ENCODE measurements around the gene AP4B1. TPM values are rescaled to one million over a fixed set of nuclear protein-coding genes. Genes with fewer than 3 reads are reported as not detected.

AP4B1 gene
- total RNA-seq, 1 experiment from 2014 or later, result 11.1 TPM

GRCh38 chr1:113901191-113901590 lies 3.4 kb downstream of the AP4B1 start:
- Histone ChIP-seq H3K27ac (ENCODE audit: low read depth, low read length) (no peak overlapping the region), H3K36me3 (ENCODE audit: control insufficient read depth in 1 of 2, insufficient read depth in 2 of 2, low read length in 2 of 2) (peaks cover 4 to 8% of the 10 kb centered on the region in 2 experiments; a peak in 1 of 4 replicates), H3K4me3 (replicated peaks in 1 of 2; ENCODE audit: low read depth in 1 of 2, low read length in 2 of 2) (no peak overlapping the region), H3K27me3 (ENCODE audit: insufficient read depth, low read length) (no peaks in the 10 kb centered on the region), H3K4me1 (ENCODE audit: control insufficient read depth in 1 of 2, insufficient read depth in 2 of 2, low read length in 2 of 2) (peaks cover 4 to 12% of the 10 kb centered on the region in 2 experiments; a peak in 3 of 4 replicates), H3K9me3 (ENCODE audit: control insufficient read depth in 1 of 2, insufficient read depth in 1 of 2, low read depth in 1 of 2, low read length in 2 of 2) (no peaks in the 10 kb centered on the region), H4K20me1 (ENCODE audit: insufficient read depth) (no peaks in the 10 kb centered on the region), H3K4me2 (ENCODE audit: low read length) (no peak overlapping the region), H3K9ac (ENCODE audit: low read length) (no peak overlapping the region), H2AFZ (ENCODE audit: low read depth, low read length, poor library complexity, severe bottlenecking) (no peak overlapping the region), H3K9me2 (ENCODE audit: insufficient read depth) (no peaks in the 10 kb centered on the region), H3K79me2 (ENCODE audit: insufficient read depth, low read length) (peaks cover 20% of the 10 kb centered on the region)
- ChIA-PET RAD21 (ENCODE audit: low non-redundant PET in 1 of 2, low total read pairs in 2 of 2, uncharacterized antibody in 2 of 2, unreplicated experiment in 2 of 2) (no interaction called here), POLR2A (no interaction called here), CTCF (no interaction called here)
- TF ChIP-seq ZFX (IDR thresholded peaks at IDR 0.05) (no peak), EGR1 (IDR thresholded peaks at IDR 0.05; ENCODE audit: low read depth) (no peak), RAD21 (IDR thresholded peaks at IDR 0.05; ENCODE audit: low read depth) (no peak), POLR2AphosphoS5 (IDR thresholded peaks at IDR 0.05; ENCODE audit: low read depth, low read length) (no peak), SRF (IDR thresholded peaks at IDR 0.05; ENCODE audit: low read depth) (no peak), JUND (IDR thresholded peaks at IDR 0.05) (no peak), FOSL1 (IDR thresholded peaks at IDR 0.05; ENCODE audit: low read depth) (no peak), ELF1 (IDR thresholded peaks at IDR 0.05; ENCODE audit: borderline replicate concordance, low read depth) (no peak), SIN3A (IDR thresholded peaks at IDR 0.05; ENCODE audit: low read depth) (no peak), ZNF274 (IDR thresholded peaks at IDR 0.05; ENCODE audit: low read depth, low read length) (no peak), ZBTB33 (IDR thresholded peaks at IDR 0.05; ENCODE audit: extremely low read depth, insufficient replicate concordance, low read length) (no peak), SP1 (IDR thresholded peaks at IDR 0.05; ENCODE audit: low read depth) (no peak), CBX3 (IDR thresholded peaks at IDR 0.05; ENCODE audit: low read depth) (no peak), EZH2 (IDR thresholded peaks at IDR 0.05) (no peak), ATF3 (IDR thresholded peaks at IDR 0.05) (no peak), POLR2A (IDR thresholded peaks at IDR 0.05; ENCODE audit: borderline replicate concordance, extremely low read depth, insufficient read depth, insufficient read length) (no peak), MAX (IDR thresholded peaks at IDR 0.05) (no peak), CEBPB (IDR thresholded peaks at IDR 0.05; ENCODE audit: low read depth) (no peak)
- DNase-seq (ENCODE audit: low read depth, low spot score), result no peak
- BruUV-seq (replicated peaks), result no TSS peak
- no peak for ATAC-seq
- intact Hi-C loops (cut with micrococcal nuclease), result loop anchor here (5.0 to 10.0 kb wide), 2 partner anchors 64 to 766 kb away; no protein-coding TSS in a partner anchor
